Upper lobe of left lung (tissue), 4 donors: ENCODE measurements around the gene PRCC.

ENCODE experiments used
- CTCF ChIP-seq, 6 experiments: fragments of 450-650 bp in 4 of 6; fragments of 200-600 bp in 2 of 6; sonication (generic) in 2 of 6; IDR thresholded peaks; one replicate each; pipeline ENCODE4 v1.5.1; 2016 to 2019; ENCODE audit warnings: antibody characterized with exemption in 6 of 6
- EP300 ChIP-seq, 4 donors: sonication (generic); formaldehyde crosslinking; IDR thresholded peaks; one replicate each; pipeline ENCODE4 v1.5.1; 2017; ENCODE audit warnings: antibody characterized with exemption in 4 of 4, control low read depth in 2 of 4
- POLR2A ChIP-seq, 4 donors: fragments of 450-650 bp; IDR thresholded peaks; one replicate each; pipeline ENCODE4 v1.5.1; 2016 to 2017; ENCODE audit warnings: antibody characterized with exemption in 4 of 4, mild to moderate bottlenecking in 2 of 4
- POLR2AphosphoS5 ChIP-seq, 2 donors: sonication (generic); formaldehyde crosslinking; IDR thresholded peaks; one replicate each; pipeline ENCODE4 v1.5.1; 2017; ENCODE audit warnings: antibody characterized with exemption in 2 of 2

- TF ChIP-seq CTCF (IDR thresholded peaks at IDR 0.05) (no peak), POLR2A (IDR thresholded peaks at IDR 0.05) (no peak), POLR2AphosphoS5 (IDR thresholded peaks at IDR 0.05) (no peak), EP300 (IDR thresholded peaks at IDR 0.05) (no peak)
Observed at GRCh38 chr1:156743367-156744302, 23.7 kb upstream of the PRCC start.
